Embryonic facial prominence (tissue), 1 donor: ENCODE measurements around the gene SMIM21.

Experiments used
- DNase-seq: peaks from one replicate; pipeline ENCODE4 v3.0.0-alpha.2; 2016; ENCODE audit errors: extremely low spot score

Gene SMIM21

GRCh38 chr18:75422341-75422910 is 5.1 kb downstream of the SMIM21 start:
- DNase-seq = no peak

GRCh38 chr18:75421656-75422055 is 5.8 kb downstream of the SMIM21 start:
- DNase-seq = no peak

GRCh38 chr18:75418293-75419005 is 9.1 kb downstream of the SMIM21 start:
- no peak for DNase-seq

GRCh38 chr18:75410611-75411010 is 16.9 kb downstream of the SMIM21 start:
- no peak for DNase-seq

GRCh38 chr18:75409806-75410205 is 17.7 kb downstream of the SMIM21 start:
- no peak for DNase-seq

GRCh38 chr18:75408554-75409506 is 18.7 kb downstream of the SMIM21 start:
- DNase-seq = no peak

GRCh38 chr18:75407468-75408437 is 19.8 kb downstream of the SMIM21 start:
- no peak for DNase-seq

GRCh38 chr18:75406491-75407445 is 20.7 kb downstream of the SMIM21 start:
- no peak for DNase-seq

- no peak for DNase-seq
Measured at GRCh38 chr18:75405351-75405750, 22.2 kb downstream of the SMIM21 start.

GRCh38 chr18:75400366-75400765 is 27.1 kb downstream of the SMIM21 start:
- DNase-seq = no peak

GRCh38 chr18:75395137-75395536 is 32.4 kb downstream of the SMIM21 start:
- no peak for DNase-seq

- DNase-seq = no peak
Measured at GRCh38 chr18:75393721-75394120, 33.8 kb downstream of the SMIM21 start.

- DNase-seq = no peak
Measured at GRCh38 chr18:75392226-75392578, 35.3 kb downstream of the SMIM21 start.

- DNase-seq = no peak
Measured at GRCh38 chr18:75391279-75392225, 36.0 kb downstream of the SMIM21 start.

GRCh38 chr18:75390854-75391253 is 36.6 kb downstream of the SMIM21 start:
- no peak for DNase-seq

GRCh38 chr18:75384144-75384543 is 43.4 kb downstream of the SMIM21 start:
- DNase-seq = no peak

GRCh38 chr18:75378376-75379315 is 48.9 kb downstream of the SMIM21 start:
- DNase-seq = no peak

GRCh38 chr18:75377926-75378325 is 49.6 kb downstream of the SMIM21 start:
- no peak for DNase-seq
